Epithelial cell of esophagus (primary cell): ENCODE data around the gene CDK14.
"Not testable (repeated sequence)": the region's sequence is repeated elsewhere in the genome, so short reads cannot be mapped to it uniquely, and the experiment has no call there.

Source experiments
- DNase-seq: peaks from one replicate; pipeline ENCODE4 v3.0.0; 2010; ENCODE audit warnings: low read depth
- H3K4me3 ChIP-seq: 2 replicates; pipeline ENCODE4 v1.5.1; 2011; ENCODE audit warnings: mild to moderate bottlenecking, low read length, control low read depth
- TF ChIP-seq, protein P1 (sequence below): IDR thresholded peaks from 2 replicates; pipeline ENCODE4 v1.5.1; 2011; ENCODE audit warnings: low read depth, mild to moderate bottlenecking, low read length, control low read depth, inconsistent platforms; ENCODE audit not compliant: insufficient read depth; ENCODE audit errors: missing control alignments

CDK14 gene

DNA sequence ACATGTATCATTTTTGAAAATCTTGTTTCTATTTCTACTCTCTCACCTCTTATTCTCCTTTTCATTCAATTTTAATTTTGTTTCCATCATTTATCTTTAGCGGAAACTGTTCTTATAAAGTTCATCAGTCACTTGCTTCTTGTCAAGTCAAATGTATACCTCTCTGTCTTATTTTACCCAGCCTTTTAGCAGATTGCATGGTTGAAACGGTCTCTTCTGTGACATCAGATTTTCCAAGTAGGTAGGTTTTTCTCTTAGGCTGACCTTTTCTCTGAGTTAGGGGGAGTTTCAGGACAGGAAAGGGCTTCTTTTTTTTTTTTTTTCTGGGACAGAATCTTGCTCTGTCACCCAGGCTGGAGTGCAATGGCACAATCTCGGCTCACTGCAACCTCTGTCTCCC lies 195.5 kb downstream of the CDK14 start:
- H3K4me3 ChIP-seq, result no peak overlapping the region
- TF ChIP-seq, protein P1, sequence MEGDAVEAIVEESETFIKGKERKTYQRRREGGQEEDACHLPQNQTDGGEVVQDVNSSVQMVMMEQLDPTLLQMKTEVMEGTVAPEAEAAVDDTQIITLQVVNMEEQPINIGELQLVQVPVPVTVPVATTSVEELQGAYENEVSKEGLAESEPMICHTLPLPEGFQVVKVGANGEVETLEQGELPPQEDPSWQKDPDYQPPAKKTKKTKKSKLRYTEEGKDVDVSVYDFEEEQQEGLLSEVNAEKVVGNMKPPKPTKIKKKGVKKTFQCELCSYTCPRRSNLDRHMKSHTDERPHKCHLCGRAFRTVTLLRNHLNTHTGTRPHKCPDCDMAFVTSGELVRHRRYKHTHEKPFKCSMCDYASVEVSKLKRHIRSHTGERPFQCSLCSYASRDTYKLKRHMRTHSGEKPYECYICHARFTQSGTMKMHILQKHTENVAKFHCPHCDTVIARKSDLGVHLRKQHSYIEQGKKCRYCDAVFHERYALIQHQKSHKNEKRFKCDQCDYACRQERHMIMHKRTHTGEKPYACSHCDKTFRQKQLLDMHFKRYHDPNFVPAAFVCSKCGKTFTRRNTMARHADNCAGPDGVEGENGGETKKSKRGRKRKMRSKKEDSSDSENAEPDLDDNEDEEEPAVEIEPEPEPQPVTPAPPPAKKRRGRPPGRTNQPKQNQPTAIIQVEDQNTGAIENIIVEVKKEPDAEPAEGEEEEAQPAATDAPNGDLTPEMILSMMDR, result no peak
- no peak for DNase-seq

DNA sequence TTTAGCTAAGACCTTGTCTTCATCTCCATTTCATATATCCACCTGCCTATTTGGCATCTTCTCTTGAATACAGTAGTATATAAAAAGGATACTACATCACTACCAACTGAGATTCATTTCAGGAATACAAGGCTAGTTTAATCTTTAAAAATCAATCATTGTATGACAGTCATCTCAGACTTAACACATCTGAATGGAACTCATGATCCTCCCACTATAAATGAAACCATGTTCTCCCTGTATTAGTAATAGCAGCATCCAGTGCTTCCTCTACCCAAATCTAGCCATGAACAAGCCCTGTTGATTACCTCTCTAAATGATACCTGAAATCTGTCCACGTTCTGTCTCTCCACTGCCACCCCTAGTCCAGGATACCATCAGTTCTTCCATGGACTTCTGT lies 196.2 kb downstream of the CDK14 start:
- TF ChIP-seq, protein P1, result no peak
- no peak for DNase-seq
- no peak overlapping the region for H3K4me3 ChIP-seq

GRCh38 chr7:90794234-90794633 lies 198.1 kb downstream of the CDK14 start:
- not testable (repeated sequence) for DNase-seq, H3K4me3 ChIP-seq

DNA sequence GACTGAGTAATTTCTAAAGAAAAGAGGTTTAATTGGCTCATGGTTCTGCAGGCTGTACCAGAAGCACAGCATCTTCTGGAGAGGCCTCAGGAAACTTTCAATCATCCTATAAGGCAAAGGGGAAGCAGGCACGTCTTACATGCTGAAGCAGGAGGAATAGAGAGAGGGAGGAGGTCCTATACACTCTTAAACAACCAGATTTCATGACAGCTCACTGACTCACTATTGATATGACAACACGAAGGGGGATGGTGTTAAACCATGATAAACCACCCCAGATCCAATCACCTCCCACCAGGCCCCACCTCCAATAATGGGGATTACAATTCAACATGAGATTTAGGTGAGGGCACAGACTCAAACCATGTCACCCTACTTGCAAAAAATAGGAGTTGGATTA lies 201.5 kb downstream of the CDK14 start:
- no peak overlapping the region for H3K4me3 ChIP-seq
- DNase-seq, result peak; percentile 19
- TF ChIP-seq, protein P1, result no peak

DNA sequence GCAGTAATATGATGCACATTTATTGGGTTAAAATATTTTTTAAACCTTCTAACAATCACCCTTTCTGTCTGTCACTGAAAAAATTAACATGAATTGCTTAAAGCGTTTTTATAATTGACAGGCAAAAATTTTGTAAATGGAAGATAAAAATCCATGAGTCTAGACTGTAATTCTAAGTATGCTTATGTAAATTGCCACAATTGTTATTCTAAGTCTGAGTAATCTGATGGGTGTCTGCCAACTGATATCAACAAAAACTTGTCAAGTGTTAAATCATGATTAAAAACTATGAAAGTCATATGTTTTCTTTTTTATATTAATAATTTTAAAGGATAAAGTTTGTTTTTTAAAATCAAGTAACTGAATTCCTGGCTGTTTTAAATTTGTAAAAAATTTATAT lies 208.2 kb downstream of the CDK14 start:
- TF ChIP-seq, protein P1, result no peak
- DNase-seq, result peak; percentile 5
- no peak overlapping the region for H3K4me3 ChIP-seq

DNA sequence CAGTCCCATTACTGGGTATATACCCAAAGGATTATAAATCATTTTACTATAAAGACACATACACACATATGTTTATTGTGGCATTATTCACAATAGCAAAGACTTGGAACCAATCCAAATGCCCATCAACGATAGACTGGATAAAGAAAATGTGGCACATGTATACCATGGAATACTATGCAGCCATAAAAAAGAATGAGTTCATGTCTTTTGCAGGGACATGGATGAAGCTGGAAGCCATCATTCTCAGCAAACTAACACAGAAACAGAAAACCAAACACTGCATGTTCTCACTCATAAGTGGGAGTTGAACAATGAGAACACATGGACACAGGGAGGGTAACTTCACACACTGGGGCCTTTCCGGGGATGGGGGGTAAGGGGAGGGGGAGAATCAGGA lies 219.4 kb downstream of the CDK14 start:
- not testable (repeated sequence) for H3K4me3 ChIP-seq, DNase-seq

GRCh38 chr7:90816511-90817142 lies 220.5 kb downstream of the CDK14 start:
- DNase-seq, result peak; percentile 93
- TF ChIP-seq, protein P1, result no peak
- H3K4me3 ChIP-seq, result no peak overlapping the region

DNA sequence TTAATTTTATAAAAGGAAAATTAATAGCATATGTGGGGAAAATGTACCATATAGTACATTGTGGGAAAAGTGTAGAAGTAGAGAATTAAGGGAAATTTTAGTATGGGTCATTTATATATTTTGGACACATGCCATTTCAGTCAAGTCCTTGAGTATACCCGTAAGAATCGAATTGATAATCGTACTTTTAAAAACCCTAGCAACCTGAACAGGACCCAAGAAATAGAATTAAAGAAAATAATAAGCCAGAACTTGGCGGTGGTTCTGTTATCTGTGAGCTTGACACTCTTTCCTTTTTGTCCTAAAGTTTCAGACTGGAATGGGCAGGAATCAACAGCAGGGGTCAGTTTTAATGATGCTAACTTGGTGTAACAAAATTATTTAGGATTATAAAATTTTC lies 221.0 kb downstream of the CDK14 start:
- no peak for DNase-seq
- H3K4me3 ChIP-seq, result no peak overlapping the region
- TF ChIP-seq, protein P1, result no peak
